GM18511 (cell line): ENCODE measurements around the gene RRN3.
"Not testable (repeated sequence)": the region's sequence is repeated elsewhere in the genome, so short reads cannot be mapped to it uniquely, and the experiment has no call there.

ENCODE experiments used
- ATAC-seq: cut with Tn5 transposase; IDR thresholded peaks from one replicate; pipeline ENCODE4 v1.9.1; 2021; ENCODE audit warnings: mild to moderate bottlenecking, moderate library complexity; ENCODE audit not compliant: unreplicated experiment

The RRN3 gene

DNA sequence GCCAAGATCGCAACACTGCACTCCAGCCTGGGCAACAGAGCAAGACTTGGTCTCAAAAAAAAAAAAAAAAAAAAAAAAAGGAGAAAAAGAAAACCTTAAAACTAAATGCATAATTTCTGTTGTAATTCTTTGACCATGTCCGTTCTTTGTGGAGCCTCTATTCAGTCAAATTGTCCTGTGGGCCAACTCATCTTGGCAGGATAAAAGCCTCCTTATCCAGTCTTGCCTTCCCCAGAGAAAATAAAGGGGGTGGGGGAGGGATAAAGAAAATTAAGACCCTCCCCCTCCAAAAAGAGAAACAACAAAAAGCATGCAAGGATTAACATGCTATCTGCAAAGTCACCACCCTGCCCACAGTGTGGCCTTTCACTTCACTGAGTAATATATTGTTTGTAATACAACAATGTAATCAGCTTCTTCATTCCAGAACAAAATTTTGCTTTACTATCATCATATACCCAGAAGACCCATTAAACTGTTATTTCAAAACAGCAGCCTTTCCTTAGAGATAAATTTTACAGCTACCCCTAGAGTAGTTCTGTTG lies 5.4 kb upstream of the RRN3 start:
- ATAC-seq, result not testable (repeated sequence)

DNA sequence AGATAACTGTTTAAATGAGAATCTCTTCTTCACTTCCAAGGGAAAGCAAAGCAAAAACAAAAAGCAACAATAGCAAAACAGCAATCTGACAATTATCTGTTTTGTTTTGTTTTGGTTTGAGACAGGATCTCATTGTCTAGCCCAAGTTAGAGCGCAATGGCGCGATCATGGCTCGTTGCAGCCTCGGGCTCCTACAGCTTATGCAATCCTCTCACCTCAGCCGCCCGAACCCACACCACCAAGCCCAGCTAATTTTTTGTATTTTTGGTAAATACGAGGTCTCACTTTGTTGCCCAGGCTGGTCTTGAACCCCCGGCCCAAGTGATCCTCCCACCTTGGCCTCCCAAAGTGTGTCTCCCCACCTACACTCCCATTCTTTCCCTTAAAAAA lies 2.5 kb upstream of the RRN3 start:
- not testable (repeated sequence) for ATAC-seq

DNA sequence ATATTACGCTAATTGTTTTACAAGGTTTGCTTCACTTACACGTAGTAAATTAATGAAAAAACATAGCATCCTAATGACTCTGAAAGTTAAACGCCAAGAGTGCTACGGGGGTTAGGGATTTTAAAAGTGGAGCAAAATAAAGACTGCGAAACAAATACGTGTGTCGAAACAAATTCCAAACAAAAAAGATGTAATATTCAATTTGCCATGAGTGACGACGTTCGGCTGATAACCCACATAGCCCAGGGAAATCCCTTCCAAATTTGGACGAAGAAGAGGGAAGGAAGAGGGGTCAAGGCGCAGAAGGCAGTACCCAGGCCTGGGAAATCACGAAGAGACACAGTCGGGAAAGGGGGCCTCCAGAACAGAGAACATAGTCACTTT lies 509 bp downstream of the RRN3 start:
- not testable (repeated sequence) for ATAC-seq

DNA sequence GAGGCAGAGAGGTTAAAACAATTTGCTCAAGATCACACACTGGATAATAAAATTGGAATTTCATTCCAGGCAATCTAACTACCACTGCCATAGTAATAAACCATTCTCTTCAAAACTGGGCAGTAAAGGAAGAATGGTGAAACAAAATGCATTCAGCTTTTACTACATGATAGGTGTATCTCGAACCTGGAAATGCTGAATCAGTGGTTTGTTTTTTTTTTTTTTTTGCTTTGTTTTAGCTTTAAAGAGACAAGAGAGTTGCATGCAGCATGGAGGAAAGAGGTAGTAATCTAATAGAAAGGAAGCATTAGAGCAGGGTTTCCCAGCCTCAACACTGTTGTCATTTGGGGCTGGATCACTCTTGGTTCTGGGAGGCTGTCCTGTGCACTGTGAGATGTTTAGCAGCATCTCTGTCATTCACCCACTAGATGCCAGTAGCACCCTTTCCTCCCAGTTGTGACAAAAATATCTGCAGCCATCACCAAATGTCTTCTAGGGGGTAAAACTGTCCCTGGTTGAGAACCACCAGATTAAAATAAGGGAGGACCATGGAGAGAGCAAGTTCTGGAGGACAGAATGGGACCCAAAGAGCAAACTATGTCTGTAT lies 3.3 kb downstream of the RRN3 start:
- ATAC-seq, result not testable (repeated sequence)

DNA sequence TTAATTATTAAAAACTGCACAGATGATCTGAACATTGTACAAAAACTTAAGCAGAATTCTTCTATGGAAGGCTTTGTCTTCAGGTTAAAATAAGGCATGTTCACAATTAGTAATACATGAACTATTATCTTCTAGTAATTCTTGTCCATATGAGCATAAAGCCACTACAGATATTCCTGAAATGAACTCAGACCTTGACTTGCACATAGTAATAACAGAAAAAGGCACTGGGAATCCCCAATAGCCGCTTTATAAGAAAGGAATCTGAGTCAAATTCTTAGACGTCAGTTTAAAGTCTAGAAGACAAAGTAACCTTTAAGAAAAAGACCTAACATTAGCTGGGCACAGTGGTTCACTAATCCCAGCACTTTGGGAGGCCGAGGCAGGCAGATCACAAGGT lies 11.3 kb downstream of the RRN3 start:
- not testable (repeated sequence) for ATAC-seq

DNA sequence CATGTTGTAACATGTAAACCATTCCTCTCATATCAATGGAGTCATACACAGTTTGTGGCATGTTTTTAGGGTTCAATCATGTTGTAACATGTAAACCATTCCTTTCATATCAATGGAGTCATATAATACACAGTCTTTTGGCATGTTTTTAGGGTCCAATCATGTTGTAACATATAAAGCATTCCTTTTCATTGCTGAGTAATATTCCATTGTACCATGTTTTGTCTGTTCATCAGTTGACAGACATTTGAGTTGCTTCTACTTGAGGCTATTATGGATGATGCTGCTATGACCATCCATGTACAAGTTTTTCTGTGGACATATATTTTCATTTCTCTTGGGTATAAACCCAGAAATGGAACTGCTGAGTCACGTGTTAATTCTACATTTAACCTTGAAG lies 13.2 kb downstream of the RRN3 start:
- ATAC-seq, result not testable (repeated sequence)

DNA sequence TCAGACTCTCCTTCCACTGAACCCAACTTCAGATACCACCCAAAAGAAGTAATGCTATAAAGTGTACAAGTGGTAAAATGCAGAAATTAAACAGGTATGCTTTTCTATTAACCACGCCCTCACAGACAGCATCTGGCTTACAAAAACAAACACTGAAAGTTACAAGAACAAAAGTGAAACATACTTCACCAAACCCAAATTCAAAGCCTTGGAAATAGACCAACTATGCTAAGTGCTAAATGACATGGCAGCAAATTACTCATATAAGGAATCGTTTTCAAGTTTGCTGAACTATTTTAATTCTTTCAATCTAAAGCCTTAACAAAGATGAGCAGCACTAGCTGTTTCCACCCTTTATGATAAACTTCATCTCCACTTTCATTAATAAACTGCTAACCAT lies 17.9 kb downstream of the RRN3 start:
- not testable (repeated sequence) for ATAC-seq

DNA sequence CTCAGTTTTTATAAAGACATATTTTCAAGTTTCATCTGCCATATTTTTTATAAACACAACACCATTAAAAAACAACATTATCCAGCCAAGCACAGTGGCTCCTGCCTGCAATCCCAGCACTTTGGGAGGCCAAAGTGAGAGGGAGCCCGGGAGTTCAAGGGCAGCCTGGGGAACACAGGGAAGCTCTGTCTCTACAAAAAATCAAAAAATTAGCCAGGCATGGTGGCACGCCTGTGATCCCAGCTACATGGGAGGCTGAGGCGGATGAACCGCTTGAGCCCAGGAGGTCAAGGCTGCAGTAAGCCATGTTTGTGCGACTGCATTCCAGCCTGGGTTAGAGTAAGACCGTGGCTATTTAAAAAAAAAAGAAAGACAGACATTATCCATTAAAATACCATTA lies 21.0 kb downstream of the RRN3 start:
- no peak for ATAC-seq

DNA sequence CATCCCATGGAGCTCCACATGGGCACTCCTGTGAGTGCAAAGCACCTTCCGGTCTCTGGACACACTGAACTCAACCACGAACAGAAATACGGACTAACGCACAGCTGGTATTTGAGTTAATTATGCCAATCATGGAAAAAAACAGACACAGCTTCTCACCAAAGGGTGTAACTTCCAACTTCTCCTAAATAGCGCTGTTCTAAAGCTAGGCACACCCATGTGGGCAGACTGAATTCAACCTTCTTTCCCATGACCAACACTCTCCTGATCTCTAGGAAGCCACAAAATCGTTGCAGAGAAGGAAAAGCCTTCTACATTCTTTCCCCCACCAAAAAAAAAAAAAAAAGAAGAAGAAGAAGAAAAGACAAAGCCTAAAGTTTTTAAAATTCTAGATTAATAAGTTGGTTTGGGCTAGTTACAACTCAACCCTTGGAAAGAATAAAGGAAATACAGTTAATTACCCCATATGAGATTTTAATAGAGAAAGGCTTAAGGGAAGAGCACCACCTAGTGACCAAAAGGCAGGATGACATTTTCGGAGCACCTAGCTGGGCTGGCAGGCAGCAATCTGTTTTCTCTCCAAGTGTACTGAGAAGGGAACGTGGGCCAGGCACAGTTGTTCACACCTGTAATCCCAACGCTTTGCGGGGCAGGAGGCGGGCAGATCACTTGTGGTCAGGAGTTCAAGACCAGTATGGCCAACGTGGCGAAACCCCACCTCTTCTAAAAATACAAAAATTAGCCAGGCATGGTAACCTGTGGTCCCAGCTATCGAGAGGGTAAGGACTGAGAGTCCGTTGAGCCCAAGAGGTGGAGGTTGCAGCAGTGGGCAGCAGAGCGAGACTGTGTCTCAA lies 21.9 kb downstream of the RRN3 start:
- ATAC-seq, result not testable (repeated sequence)

DNA sequence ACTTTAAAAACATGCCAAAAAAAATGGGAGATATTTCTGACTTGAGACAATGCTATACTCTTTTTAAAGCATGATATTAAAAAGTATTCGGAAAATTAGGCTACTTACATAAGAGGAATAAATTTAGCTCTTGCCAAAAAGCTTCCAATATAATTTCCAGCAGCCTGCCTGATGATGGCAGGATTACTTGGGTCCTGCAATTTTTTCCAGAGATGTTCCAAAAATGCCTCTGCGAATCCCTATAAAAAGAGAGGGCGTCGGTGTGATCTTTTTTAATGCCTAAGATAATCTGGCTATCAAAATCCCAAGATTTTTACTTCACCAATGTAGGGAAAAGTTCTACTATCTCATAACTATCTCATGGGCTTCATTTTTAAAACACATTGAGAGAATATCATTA lies 23.1 kb downstream of the RRN3 start:
- not testable (repeated sequence) for ATAC-seq

DNA sequence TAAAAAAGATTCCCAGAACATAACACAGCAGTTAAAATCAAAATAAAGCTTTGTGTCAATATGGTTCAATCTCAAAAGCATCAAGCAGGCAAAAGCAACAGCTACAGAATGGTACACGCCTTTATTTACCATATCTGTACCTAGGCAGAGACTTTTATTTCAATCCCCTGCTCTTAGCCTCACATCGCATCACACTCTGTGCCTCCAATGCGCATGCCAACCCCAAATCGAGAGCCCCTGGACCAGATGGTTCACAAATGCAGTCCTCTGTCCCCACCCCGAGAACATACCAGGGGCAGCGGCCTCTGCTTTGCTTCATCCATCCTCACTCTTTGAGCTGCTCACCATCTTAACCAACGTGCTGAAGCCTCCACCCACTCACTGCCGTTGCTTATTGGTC lies 27.4 kb downstream of the RRN3 start:
- ATAC-seq, result not testable (repeated sequence)

DNA sequence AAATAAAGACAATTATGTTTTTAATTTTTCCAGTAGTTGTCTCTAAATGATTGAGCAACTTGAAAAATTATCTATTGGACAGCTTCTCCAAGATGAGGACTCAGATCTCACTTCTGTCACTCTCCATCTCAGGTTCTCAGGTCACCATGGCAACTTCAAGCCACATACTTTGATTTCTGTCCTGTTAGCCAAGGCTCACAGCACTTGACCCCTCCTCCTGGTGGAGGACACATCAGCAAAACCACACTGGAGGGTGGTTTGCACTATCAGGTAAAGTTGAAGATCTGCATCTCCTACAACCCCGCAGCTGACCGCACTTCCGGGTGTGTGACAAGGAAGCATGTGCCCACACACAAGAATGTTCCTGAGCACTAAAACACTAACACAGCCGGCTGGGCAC lies 28.1 kb downstream of the RRN3 start:
- not testable (repeated sequence) for ATAC-seq

DNA sequence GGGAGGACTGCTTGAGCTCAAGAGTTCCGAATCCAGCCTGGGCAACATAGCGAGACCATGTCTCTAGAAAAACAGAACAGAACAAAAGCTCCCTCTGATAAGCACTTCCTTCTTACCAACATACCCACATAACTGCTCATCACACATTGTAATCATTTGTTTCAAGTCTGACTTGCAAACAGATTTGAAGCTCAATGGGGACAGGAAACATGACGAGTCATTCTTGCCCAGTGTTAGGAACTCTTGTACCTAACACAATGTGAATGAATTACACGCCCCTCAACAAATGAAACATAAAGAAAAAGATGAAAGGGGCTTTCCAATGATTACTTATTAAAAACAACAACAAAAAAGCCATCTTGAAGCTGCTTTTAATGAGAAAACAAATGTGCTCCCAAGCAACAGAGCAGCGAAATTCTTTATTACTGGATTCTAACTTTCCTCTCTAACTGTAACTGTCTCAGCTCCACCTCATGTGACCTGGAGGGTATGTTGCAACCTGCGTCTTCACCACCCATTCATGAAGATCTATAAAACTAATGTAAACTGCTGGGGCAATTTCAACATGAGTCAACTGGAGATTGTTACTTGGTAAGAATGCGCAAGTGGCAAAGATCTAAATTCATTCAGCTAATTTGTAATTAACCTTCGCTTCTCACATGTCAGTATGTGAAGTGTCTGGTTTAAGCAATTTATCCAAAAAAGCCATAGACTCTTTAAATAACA lies 31.8 kb downstream of the RRN3 start:
- not testable (repeated sequence) for ATAC-seq

DNA sequence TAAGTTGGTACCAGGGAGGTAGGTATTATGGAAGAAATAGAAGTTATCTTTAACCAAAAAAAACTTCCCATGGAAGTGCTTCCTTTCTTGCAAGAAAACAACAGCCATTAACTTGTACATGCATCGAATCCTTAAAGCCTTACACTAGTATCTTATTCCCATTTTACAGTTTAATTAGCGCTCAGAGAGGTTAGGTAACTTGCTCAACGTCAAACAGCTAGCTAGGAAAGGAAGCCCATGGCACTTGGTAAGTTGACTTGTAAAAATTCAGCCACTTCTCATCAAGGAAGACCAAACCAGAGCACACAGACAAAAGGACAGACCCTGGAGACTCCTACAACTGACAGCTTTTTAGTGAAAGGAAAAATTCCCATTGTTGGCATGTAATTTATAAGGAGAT lies 34.7 kb downstream of the RRN3 start:
- ATAC-seq, result no peak

DNA sequence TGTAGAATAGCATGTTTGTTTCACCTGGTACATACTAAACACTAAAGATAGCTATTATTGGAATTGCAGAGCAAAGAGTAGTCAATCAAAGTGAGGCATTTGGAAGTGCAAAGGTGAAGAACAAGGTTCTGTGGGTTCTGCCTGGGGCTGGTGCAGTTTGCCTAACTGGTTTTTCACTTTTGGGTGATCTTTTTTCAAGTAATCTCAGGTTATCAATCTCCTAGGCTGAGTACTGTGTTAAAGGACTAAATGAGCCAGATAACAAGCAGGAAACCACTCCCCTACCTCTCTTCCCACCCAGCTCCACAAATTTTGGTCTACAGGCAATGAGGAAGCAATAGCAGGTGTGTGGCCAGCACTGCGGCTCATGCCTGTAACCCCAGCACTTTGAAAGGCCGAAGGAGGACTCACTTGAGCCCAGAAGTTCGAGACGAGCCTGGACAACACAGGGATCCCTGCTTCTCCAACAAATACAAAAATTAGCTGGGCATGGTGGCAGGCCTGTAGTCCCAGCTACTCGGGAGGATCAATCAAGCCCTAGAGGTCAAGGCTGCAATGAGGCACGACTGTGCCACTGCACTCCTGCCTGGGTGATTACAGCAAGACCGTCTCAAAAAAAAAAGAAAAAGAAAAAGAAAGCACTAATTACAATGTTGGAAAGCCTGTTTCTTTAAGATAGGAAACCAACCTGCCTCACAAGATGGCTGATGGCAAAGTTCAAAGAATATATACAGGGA lies 36.2 kb downstream of the RRN3 start:
- no peak for ATAC-seq

DNA sequence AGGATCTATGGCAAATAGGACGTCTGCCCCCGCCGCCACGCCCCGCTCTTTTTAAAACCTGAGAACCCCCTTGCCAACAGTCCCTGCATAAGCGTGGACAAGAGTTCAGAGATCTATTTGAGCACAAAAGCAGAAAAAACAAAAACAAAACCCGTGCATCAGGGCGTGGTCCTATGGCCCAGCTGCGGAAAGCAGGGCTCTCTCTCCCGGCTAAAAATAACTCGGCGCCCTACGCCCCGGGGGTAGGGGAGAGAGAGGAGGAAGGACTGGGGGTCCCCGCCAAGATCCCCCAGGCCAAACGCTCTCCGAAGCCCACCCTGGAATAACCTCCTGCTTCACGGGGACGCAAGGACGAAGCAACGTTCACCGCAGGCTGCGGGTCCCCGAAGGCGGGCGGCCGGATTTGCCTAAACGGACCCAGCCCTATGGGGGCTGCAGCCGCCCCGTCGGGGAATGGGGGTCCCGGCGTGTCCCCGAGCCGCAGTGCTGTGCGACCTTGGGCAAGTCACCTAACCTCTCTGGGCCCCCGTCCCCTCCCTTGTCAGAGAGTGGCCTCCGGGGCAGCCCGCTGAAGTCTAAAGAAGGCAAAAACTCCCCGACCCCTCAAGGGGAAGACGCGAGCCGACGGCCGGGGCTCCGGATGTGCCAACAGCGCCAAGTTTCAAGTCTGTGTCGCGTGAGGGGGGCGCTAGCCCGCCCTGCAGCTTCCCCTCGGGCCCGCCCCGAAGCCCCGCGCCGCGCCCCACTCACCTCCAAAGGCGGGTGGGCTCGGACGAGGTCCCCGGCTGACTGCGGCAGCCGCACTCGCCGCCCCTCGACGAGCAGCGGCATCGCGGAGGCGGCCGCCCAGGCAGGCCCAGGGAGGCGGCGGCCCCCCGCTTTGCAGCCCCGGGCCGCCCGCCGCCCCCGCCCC lies 38.7 kb downstream of the RRN3 start:
- ATAC-seq, result peak; percentile 65

DNA sequence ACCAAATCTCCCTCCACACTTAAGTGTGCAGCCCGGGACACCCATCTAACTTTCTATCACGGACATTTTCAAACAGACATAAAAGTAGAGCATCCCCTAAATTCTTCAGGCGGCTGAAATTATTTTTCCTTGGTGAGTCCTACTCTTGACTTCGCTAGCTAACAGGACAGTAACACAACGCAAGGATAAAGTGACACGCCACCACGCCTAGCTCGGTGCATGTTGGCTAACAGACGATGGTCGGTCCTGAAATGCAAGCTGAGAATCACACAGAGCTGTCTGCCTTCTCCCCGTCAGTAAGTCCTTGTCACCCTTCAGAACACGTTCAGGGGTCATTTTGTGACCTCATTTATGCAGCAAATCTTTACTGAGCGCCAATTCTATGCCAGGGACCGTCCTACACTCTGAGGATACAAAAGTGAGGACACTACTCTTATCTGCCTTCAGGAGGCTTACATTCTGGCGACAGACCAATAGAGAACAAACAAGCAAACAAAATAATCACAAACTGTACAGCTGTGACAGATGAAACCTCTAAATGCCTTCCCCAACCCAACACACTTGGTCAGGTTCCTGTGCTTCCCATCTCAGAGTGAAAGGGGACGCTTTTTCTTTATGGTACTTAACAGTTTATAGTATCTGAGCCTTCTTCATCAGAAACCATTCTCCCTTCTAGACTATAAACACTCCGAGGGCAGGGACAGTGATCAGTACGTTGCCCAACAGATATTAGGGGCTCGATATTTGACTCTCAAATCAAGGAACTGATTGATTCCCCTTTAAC lies 39.5 kb downstream of the RRN3 start:
- no peak for ATAC-seq

DNA sequence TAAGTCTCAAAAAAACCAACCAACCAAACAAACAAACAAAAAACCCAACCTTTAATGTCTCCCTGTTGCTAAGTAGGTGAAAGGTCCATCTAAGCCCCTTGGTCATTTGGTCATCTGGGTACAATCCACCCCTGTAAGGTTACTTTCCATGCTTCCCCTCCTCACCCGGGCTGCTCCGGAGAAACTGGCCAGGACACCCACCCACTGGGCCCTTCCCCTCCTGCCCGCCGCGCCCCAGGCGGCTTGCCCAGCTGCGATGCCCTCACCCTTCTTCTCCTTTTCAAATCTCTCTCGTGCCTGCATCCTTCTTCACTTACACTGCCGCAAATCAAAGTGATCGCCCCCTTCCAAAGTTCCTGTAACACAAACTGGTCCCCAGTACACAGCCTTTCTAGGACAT lies 40.2 kb downstream of the RRN3 start:
- no peak for ATAC-seq
